A549 treated with AZD9567 at 1 μM for 4 hours (cell line): ENCODE measurements around the gene CAB39. TPM values are rescaled to one million over a fixed set of nuclear protein-coding genes. Genes with fewer than 3 reads are reported as not detected.

Source experiments
- total RNA-seq: library from RNA; stranded (reverse); fragments of 200-300 nt; extraction: Qiagen RNA extraction; gene quantifications from 5 replicates; pipeline ENCODE4 v1.2.3, GENCODE V29; 2022; ENCODE audit not compliant: insufficient read depth

CAB39 gene
- 42.8 to 56.6 TPM (median 54.0 TPM) in 5 replicates for total RNA-seq

DNA sequence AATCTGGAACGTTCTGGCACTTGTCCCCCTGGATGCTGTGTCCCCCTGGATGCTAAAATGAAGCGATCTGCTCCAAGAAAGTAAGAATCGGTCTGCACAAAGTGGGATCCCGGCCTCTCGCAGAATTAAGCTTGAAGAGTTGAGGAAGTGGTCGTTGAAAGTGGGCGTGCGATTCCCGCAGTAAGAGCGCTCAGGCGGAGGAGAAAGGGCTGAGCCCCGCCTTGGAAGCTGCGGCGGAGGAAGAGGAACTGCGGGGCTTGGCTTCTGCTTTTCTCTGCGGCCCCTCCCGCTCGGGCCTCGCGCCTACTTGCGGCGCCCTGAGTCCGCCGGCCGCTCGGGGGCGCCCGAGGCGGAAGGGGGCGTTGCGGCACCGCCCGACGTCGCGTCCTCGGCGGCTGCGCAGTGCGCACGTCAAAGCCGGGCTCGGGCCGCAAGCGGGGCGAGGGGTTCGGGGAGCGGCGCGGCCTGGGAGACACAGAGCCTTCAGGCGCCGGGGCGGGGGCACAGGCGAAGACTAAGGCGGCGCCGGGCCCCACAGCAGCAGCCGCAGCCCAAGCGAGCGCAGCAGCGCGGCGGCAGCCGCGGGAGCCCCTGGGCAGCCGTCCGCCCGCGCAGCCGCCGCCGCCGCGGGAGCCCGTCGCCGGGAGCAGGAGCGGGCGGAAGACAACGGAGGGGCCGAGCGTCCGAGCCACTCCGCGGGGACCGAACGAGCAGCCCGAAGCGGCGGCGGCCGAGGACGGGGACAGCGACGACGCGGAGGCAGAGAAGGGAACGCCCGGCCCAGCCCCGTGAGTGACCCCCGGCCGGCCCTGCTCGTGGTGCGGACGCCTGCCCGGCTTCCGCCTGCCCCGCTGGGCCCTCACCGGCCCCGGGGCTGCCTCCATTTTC is at the start of gene CAB39:
TSS of gene CAB39 (plus strand) at position 400 of the 888 bp plus-strand sequence. CDS start 47,160 bp downstream, outside the sequence.

DNA sequence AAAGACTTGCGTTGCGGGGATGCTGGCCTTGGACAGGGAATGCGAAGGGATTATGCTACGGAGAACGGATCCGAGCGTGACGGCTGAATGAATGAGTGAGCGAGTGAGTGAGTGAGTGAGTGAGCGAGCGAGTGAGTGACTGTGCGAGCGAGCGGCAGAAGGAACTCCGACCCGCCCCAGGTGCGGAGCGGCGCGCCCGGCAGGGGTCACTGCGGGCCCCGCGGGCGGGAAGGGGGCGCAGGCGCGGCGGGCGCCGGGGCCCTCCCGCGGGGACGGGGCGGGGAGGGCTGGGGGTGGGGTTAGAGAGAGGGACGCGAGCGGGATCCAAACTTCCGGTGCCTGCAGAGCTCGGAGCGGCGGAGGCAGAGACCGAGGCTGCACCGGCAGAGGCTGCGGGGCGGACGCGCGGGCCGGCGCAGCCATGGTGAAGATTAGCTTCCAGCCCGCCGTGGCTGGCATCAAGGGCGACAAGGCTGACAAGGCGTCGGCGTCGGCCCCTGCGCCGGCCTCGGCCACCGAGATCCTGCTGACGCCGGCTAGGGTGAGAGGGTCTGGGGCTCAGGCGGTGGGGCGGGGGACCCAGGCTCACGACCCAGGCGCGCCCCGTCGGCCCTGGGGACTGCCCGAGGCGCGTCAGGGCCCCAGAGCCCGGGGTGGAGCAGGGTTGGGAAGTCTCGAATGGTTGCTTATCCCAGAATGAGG is 152.1 kb downstream of the CAB39 start, which contains the start of gene ITM2C:
TSS of gene ITM2C (plus strand) at position 338 of the 702 bp plus-strand sequence. CDS start at position 422, 84 bp downstream.

Other genes with a start within 250 kb of the CAB39 start
- gene ITM2C, start 152.1 kb downstream of the CAB39 start, total RNA-seq, result 72.1 to 79.7 TPM (median 77.6 TPM) in 5 replicates
- not detected in 5 replicates for gene GPR55, start 212.4 kb downstream of the CAB39 start, total RNA-seq